Loucy (cell line): ENCODE data around the gene RBM17.

Experiments used
- H2AFZ ChIP-seq: fragments of 200-600 bp; sonication (generic); 2 replicates; pipeline ENCODE4 v1.6.0; 2016; ENCODE audit warnings: antibody characterized with exemption, mild to moderate bottlenecking, low read length, moderate library complexity
- H3F3A ChIP-seq: fragments of 200-600 bp; 2 replicates; pipeline ENCODE4 v1.6.0; 2016; ENCODE audit warnings: antibody characterized with exemption, low read depth, mild to moderate bottlenecking
- H3K27me3 ChIP-seq: fragments of 200-600 bp; sonication (generic); 2 replicates; pipeline ENCODE4 v1.6.1; 2014; ENCODE audit warnings: low read length, mild to moderate bottlenecking; ENCODE audit not compliant: insufficient read depth, poor library complexity, severe bottlenecking
- H3K36me3 ChIP-seq: fragments of 200-600 bp; sonication (generic); 2 replicates; pipeline ENCODE4 v1.6.1; 2016; ENCODE audit warnings: low read length; ENCODE audit not compliant: insufficient read depth
- H3K4me1 ChIP-seq: fragments of 200-600 bp; sonication (generic); 2 replicates; pipeline ENCODE4 v1.5.1; 2014; ENCODE audit warnings: low read length, mild to moderate bottlenecking; ENCODE audit not compliant: insufficient read depth, poor library complexity, severe bottlenecking
- H3K4me2 ChIP-seq: fragments of 200-600 bp; sonication (generic); 2 replicates; pipeline ENCODE4 v1.6.0; 2014; ENCODE audit warnings: antibody characterized with exemption, low read length, low read depth, mild to moderate bottlenecking; ENCODE audit not compliant: poor library complexity, severe bottlenecking
- H3K4me3 ChIP-seq: fragments of 200-600 bp; sonication (generic); 2 replicates; pipeline ENCODE4 v1.5.1; 2014; ENCODE audit warnings: low read length, mild to moderate bottlenecking, mixed read lengths; ENCODE audit not compliant: poor library complexity, severe bottlenecking
- H3K79me2 ChIP-seq: fragments of 200-600 bp; sonication (generic); 2 replicates; pipeline ENCODE4 v1.6.1; 2014; ENCODE audit warnings: low read length; ENCODE audit not compliant: insufficient read depth
- H3K9ac ChIP-seq: fragments of 200-600 bp; sonication (generic); 2 replicates; pipeline ENCODE4 v1.6.0; 2014; ENCODE audit warnings: mild to moderate bottlenecking, low read depth, low read length, moderate library complexity; ENCODE audit not compliant: poor library complexity, severe bottlenecking
- H3K9me2 ChIP-seq: fragments of 200-600 bp; sonication (generic); replicated peaks from 2 replicates; pipeline ENCODE4 v1.6.1; 2016; ENCODE audit warnings: low read depth, low read length, mixed read lengths
- H3K9me3 ChIP-seq: fragments of 200-600 bp; sonication (generic); 2 replicates; pipeline ENCODE4 v1.6.1; 2014; ENCODE audit warnings: mild to moderate bottlenecking, antibody characterized with exemption, low read length, low read depth; ENCODE audit not compliant: insufficient read depth
- H4K20me1 ChIP-seq: fragments of 200-600 bp; sonication (generic); 2 replicates; pipeline ENCODE4 v1.6.0; 2014; ENCODE audit warnings: antibody characterized with exemption, low read length, mild to moderate bottlenecking; ENCODE audit not compliant: insufficient read depth, poor library complexity, severe bottlenecking
- EZH2phosphoT487 ChIP-seq: fragments of 200-600 bp; IDR thresholded peaks from 2 replicates; pipeline ENCODE4 v1.6.1; 2018; ENCODE audit warnings: antibody characterized with exemption, mild to moderate bottlenecking, moderate library complexity, borderline replicate concordance
- TF ChIP-seq, protein P1 (sequence below): fragments of 200-600 bp; sonication (generic); conservative IDR thresholded peaks from 2 replicates; pipeline ENCODE4 v1.5.1; 2014; ENCODE audit warnings: mild to moderate bottlenecking, antibody characterized with exemption, low read length

The RBM17 gene

DNA sequence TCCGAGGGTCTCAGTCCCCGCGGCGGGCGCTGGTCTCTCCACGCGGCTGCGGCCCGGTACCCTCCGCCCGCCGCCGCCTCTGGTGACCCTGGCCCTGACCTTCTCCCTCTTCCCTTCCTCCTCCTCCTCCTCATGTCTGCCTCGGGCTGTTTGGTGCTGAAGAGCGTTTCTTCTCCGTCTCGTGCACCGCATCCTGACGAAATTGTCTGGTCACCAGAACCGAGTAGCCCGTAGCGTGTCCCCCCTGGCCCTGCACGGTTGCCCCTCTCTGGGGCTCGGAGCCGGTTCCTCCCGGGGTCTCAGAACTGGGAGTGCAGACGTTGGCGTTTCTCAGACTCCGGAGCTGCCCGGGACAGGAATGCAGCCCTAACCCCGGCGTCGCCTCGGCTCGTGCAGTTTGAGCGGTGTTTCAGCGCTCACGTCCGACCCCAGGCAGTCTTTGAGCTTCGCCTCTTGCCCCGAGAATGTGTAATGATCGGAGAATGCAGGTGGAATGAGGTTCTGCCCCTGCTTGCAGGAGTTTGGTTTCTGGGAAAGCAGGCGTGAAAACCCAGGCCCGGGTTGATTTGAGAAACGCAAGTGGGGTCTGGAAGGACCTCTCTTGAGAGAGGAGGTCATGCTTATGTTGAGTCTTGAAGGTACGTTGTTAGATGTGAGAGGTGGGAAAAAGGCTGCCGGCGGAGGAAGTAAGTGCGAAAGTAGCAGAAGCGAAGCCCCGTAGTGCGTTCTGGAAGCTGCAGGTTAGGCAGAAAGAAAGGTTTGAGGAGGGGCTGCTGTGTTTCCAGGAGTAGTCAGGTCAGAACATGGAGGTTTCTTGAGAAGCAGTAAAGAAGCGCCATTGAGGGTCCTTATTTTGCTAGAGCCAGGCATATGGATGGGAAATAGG, 743 bp downstream of the RBM17 start:
- Histone ChIP-seq H2AFZ (peak overlapping the region; percentile 23; the same call in 1 of the 2 replicates), H3K4me3 (peak overlapping the region; percentile 99), H3F3A (no peaks in the 10 kb centered on the region)

DNA sequence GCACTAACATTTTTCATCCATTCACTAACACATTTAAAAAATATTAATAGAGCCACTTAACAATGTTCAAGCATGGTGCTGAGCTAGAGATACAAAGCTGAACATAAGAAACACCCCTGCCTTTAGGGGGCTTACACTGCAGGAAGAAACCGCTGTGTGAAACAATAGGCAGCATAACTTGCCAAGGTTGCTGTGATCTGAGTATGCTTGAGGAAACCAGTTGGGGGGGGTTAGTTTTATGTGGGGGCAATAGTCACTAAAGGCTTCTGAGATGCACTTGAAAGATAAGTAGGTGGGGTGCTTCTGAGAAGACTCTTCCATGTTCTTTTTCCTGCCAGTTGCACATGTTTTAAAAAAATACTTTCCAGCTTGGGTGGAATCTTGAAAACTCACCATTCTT, 2.8 kb downstream of the RBM17 start:
- Histone ChIP-seq H3K9ac (peak overlapping the region; percentile 56), H3K4me1 (peaks cover 50% of the 10 kb centered on the region), H2AFZ (no peak overlapping the region), H3K79me2 (peaks cover 77% of the 10 kb centered on the region), H3K27me3 (no peaks in the 10 kb centered on the region), H4K20me1 (peaks cover 70% of the 10 kb centered on the region), H3K9me3 (no peaks in the 10 kb centered on the region), H3K9me2 (no peaks in the 10 kb centered on the region), H3K4me3 (peak overlapping the region; percentile 68), H3F3A (no peaks in the 10 kb centered on the region), H3K4me2 (peak overlapping the region; percentile 79), H3K36me3 (peaks cover under 1% of the 10 kb centered on the region; the same call in 1 of the 2 replicates)
- TF ChIP-seq, protein P1, sequence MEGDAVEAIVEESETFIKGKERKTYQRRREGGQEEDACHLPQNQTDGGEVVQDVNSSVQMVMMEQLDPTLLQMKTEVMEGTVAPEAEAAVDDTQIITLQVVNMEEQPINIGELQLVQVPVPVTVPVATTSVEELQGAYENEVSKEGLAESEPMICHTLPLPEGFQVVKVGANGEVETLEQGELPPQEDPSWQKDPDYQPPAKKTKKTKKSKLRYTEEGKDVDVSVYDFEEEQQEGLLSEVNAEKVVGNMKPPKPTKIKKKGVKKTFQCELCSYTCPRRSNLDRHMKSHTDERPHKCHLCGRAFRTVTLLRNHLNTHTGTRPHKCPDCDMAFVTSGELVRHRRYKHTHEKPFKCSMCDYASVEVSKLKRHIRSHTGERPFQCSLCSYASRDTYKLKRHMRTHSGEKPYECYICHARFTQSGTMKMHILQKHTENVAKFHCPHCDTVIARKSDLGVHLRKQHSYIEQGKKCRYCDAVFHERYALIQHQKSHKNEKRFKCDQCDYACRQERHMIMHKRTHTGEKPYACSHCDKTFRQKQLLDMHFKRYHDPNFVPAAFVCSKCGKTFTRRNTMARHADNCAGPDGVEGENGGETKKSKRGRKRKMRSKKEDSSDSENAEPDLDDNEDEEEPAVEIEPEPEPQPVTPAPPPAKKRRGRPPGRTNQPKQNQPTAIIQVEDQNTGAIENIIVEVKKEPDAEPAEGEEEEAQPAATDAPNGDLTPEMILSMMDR = 0 out of 2 replicates have a peak, but pooled peaks have one; percentile 22
- TF ChIP-seq EZH2phosphoT487 = no peak

More for the DNA sequence above, 743 bp downstream of the RBM17 start:
- TF ChIP-seq, protein P1 = no peak
- no peak for TF ChIP-seq EZH2phosphoT487
- peak overlapping the region; percentile 97 for H3K9ac ChIP-seq
- H4K20me1 ChIP-seq = peaks cover 52% of the 10 kb centered on the region
- no peaks in the 10 kb centered on the region for H3K36me3 ChIP-seq
- H3K4me1 ChIP-seq = peaks cover 40% of the 10 kb centered on the region
- H3K27me3 ChIP-seq = no peaks in the 10 kb centered on the region
- H3K4me2 ChIP-seq = peak overlapping the region; percentile 92
- no peaks in the 10 kb centered on the region for H3K9me3 ChIP-seq
- H3K79me2 ChIP-seq = peaks cover 57% of the 10 kb centered on the region
- no peaks in the 10 kb centered on the region for H3K9me2 ChIP-seq

DNA sequence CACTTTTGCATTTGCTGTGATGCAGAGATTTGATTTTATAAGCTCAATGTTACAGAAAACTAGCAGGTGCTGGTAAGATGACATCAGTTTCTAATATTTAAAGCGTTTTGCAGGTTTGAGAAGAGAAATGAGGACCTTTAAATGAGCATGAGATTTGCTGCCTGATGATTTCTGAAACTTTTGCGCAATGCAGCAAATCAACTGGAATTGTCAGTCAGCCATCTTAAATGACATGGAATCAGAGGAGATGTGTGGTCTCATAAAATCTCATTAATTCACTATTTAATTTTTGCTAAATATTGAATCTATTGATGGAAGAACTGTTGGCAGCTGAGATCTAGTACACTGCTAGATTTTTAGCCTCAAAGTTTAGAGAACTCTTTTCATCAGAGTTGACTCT, 3.9 kb downstream of the RBM17 start:
- no peaks in the 10 kb centered on the region for H3K9me2 ChIP-seq
- H3K27me3 ChIP-seq = no peaks in the 10 kb centered on the region
- H3K4me1 ChIP-seq = peaks cover 50% of the 10 kb centered on the region
- TF ChIP-seq EZH2phosphoT487 = no peak
- TF ChIP-seq, protein P1 = no peak
- peaks cover 10% of the 10 kb centered on the region; the same call in 1 of the 2 replicates for H3K36me3 ChIP-seq
- peak overlapping the region; percentile 56 for H3K9ac ChIP-seq
- peak overlapping the region; percentile 79 for H3K4me2 ChIP-seq
- peaks cover 74% of the 10 kb centered on the region for H4K20me1 ChIP-seq
- peak overlapping the region; percentile 68 for H3K4me3 ChIP-seq
- H3K9me3 ChIP-seq = no peaks in the 10 kb centered on the region
- peaks cover 88% of the 10 kb centered on the region for H3K79me2 ChIP-seq
- H3F3A ChIP-seq = no peaks in the 10 kb centered on the region
- no peak overlapping the region for H2AFZ ChIP-seq
